Measurements from ENCODE around the gene MAST4. TPM values are rescaled to one million over a fixed set of nuclear protein-coding genes. Genes with fewer than 3 reads are reported as not detected.

The MAST4 gene
- total RNA-seq, 1 donor from 2014 or later, result 17.2 TPM

DNA sequence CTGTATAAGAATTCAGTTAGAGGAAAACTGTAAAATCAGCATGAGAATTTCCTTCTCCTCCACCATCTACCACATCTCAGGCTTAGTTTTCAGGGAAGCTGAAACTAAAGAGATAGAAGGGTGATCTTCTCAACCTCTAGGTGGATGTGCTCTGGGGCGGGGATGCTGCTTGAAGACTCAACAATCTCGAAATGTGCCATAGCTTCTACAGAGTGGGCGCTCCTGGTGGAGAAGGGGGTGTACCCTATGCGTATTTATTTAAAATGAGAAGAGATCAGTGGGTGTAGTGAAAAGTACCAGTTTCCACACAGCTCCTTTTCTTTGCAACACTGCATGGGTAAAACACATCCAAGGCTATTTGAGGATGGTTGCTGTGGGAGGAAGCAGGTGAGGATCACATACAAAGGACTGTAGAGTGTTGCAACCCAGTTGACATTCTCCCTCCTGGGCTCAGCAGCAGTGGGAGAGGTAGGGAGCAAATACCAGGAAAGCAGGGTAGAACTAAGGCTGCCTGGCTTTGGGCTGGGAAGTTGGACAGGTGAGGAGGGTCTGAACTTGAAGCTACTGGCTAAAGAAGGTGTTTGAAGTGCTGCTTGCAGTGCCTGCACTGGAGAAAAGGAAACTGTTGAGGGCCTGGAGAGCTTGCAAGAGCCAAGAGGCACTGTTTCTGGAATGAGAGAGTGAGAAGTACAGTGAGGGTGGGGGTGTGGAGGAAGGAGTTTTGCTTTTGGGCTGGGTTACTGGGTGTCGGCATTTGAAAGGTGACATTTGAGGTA lies 73.1 kb downstream of the MAST4 start:
- ATAC-seq (ENCODE audit: low read depth) (no peak), DNase-seq (no peak)
- H3K4me3 Mint-ChIP-seq, result no peak overlapping the region
- no peaks in the 10 kb centered on the region for H3K27me3 Mint-ChIP-seq
- no peaks in the 10 kb centered on the region for H3K36me3 Mint-ChIP-seq (ENCODE audit: low read depth)
- no peak overlapping the region for H3K27ac Mint-ChIP-seq
- no peaks in the 10 kb centered on the region for H3K4me1 Mint-ChIP-seq
- CTCF ChIA-PET, result no interaction called here
- intact Hi-C loops (cut with micrococcal nuclease), result no loop called here
- POLR2A ChIA-PET, result interaction anchor here (0.6 kb wide), 1 partner anchor 23 kb away, joined by 3 read pairs; no protein-coding TSS in a partner anchor
- TF ChIP-seq, protein P1, sequence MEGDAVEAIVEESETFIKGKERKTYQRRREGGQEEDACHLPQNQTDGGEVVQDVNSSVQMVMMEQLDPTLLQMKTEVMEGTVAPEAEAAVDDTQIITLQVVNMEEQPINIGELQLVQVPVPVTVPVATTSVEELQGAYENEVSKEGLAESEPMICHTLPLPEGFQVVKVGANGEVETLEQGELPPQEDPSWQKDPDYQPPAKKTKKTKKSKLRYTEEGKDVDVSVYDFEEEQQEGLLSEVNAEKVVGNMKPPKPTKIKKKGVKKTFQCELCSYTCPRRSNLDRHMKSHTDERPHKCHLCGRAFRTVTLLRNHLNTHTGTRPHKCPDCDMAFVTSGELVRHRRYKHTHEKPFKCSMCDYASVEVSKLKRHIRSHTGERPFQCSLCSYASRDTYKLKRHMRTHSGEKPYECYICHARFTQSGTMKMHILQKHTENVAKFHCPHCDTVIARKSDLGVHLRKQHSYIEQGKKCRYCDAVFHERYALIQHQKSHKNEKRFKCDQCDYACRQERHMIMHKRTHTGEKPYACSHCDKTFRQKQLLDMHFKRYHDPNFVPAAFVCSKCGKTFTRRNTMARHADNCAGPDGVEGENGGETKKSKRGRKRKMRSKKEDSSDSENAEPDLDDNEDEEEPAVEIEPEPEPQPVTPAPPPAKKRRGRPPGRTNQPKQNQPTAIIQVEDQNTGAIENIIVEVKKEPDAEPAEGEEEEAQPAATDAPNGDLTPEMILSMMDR (IDR thresholded peaks at IDR 0.05), result no peak
- peaks cover 2% of the 10 kb centered on the region for H3K9me3 Mint-ChIP-seq

DNA sequence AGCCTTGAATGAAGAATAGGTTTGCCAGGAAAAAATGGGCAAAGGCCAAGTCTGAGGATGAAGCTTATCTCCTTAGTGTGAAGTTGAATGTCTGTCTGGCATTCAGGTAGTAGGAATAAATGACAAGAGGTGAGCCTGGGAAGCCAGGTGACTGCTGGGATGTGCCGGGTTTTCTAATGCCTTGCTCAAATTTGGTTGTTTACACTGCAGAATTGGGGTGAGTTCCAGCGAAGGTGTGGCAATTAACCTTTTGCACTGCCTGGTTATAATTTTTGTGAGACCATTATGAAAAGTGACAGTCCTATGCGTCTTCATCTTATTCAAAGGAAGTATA lies 73.6 kb downstream of the MAST4 start:
- Mint-ChIP-seq H3K27me3 (no peaks in the 10 kb centered on the region), H3K9me3 (peaks cover under 1% of the 10 kb centered on the region), H3K27ac (no peak overlapping the region), H3K4me1 (no peaks in the 10 kb centered on the region), H3K36me3 (ENCODE audit: low read depth) (no peaks in the 10 kb centered on the region), H3K4me3 (no peak overlapping the region)
- intact Hi-C loops (cut with micrococcal nuclease), result no loop called here
- DNase-seq (no peak), ATAC-seq (ENCODE audit: low read depth) (no peak)
- ChIA-PET POLR2A (no interaction called here), CTCF (no interaction called here)
- TF ChIP-seq, protein P1 (IDR thresholded peaks at IDR 0.05), result no peak

DNA sequence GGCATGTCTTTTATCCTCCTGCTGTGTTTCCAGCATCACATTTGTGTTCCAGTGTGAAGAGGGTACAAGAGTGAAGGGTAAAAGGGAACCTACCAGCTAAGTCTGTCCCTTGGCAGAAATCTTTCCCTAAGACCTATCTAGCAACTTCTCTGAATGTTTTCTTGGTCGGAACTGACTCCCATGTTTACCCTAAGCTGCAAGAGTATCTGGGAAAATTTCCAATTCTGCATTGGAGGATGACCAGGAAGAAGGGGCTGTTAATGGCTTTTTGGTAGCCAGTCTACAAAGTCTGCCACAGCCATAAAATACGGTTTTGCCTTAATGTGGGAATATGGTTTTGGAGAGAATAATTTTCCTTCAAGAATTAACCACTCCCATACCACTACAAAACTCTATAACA lies 75.1 kb downstream of the MAST4 start:
- no peak for ATAC-seq (ENCODE audit: low read depth)
- ChIA-PET POLR2A (no interaction called here), CTCF (no interaction called here)
- Mint-ChIP-seq H3K9me3 (no peaks in the 10 kb centered on the region), H3K36me3 (ENCODE audit: low read depth) (no peaks in the 10 kb centered on the region), H3K4me3 (no peak overlapping the region), H3K4me1 (no peaks in the 10 kb centered on the region), H3K27ac (no peak overlapping the region), H3K27me3 (no peaks in the 10 kb centered on the region)
- DNase-seq, result no peak
- intact Hi-C loops (cut with micrococcal nuclease), result no loop called here
- TF ChIP-seq, protein P1 (IDR thresholded peaks at IDR 0.05), result no peak

DNA sequence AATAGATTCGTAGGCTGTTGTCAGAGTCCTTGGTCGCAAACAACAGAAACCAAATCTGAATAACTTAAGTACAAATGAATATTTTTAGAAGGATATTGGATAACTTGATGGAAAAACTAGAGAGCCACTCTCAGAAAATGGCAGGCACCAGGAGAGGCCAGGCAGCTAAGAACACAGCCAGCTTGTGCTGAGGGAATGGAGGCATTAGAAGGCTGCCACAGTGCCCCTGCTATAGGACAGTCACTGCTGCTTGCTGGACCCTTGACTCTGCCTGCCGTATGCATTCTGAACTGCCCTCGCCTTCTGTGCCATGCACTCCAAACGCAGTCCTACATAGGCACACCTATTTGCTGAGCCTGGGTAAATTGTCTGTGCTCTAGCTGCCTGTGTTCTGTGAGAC lies 78.6 kb downstream of the MAST4 start:
- no peak overlapping the region for H3K4me3 Mint-ChIP-seq
- no peaks in the 10 kb centered on the region for H3K27me3 Mint-ChIP-seq
- H3K4me1 Mint-ChIP-seq, result no peaks in the 10 kb centered on the region
- ChIA-PET CTCF (no interaction called here), POLR2A (no interaction called here)
- H3K9me3 Mint-ChIP-seq, result no peaks in the 10 kb centered on the region
- ATAC-seq (ENCODE audit: low read depth) (no peak), DNase-seq (no peak)
- intact Hi-C loops (cut with micrococcal nuclease), result no loop called here
- no peaks in the 10 kb centered on the region for H3K36me3 Mint-ChIP-seq (ENCODE audit: low read depth)
- no peak overlapping the region for H3K27ac Mint-ChIP-seq
- TF ChIP-seq, protein P1 (IDR thresholded peaks at IDR 0.05), result no peak

DNA sequence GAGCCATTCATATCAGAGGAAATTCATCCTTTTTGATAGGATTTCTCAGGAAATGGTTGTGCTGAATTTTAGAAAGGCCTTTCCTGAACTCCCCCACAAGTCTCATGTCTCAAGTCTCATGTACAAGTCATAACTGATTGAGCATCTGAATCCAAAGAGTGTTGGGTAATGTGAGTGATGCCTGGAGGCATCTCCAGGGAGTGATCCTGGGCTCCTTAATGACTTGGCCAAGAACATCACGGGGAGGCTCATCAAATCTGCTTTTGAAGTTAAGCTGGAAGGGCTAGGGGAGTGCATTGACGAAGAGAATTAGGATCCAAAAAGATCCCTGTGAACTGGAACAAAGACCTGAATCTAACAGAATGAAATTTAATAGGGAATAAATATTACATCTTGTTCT lies 79.2 kb downstream of the MAST4 start:
- H3K27me3 Mint-ChIP-seq, result no peaks in the 10 kb centered on the region
- no peak overlapping the region for H3K4me3 Mint-ChIP-seq
- ChIA-PET POLR2A (no interaction called here), CTCF (no interaction called here)
- DNase-seq (no peak), ATAC-seq (ENCODE audit: low read depth) (no peak)
- H3K36me3 Mint-ChIP-seq (ENCODE audit: low read depth), result no peaks in the 10 kb centered on the region
- no peak overlapping the region for H3K27ac Mint-ChIP-seq
- intact Hi-C loops (cut with micrococcal nuclease), result no loop called here
- no peaks in the 10 kb centered on the region for H3K9me3 Mint-ChIP-seq
- TF ChIP-seq, protein P1 (IDR thresholded peaks at IDR 0.05), result no peak
- no peaks in the 10 kb centered on the region for H3K4me1 Mint-ChIP-seq

Measured in activated B cell treated with CpG ODN at 0.5 μM for 24 hours (primary cell).